HG03175 (cell line): ENCODE results near the gene MAP3K20.
"Not testable (repeated sequence)": the region's sequence is repeated elsewhere in the genome, so short reads cannot be mapped to it uniquely, and the experiment has no call there.

Source experiments
- ATAC-seq: cut with Tn5 transposase; IDR thresholded peaks from one replicate; pipeline ENCODE4 v1.9.1; 2021; ENCODE audit warnings: mild to moderate bottlenecking, moderate library complexity; ENCODE audit not compliant: unreplicated experiment

Gene MAP3K20

GRCh38 chr2:173075781-173076580 is at the start of gene MAP3K20:
Gene MAP3K20, plus strand, starts transcription at chr2:173075846. Its CDS starts 15,186 bp downstream, at chr2:173091032.
- peak; percentile 56 for ATAC-seq

- no peak for ATAC-seq
Measured at GRCh38 chr2:173026479-173026878, 49.2 kb upstream of the MAP3K20 start.

- peak; percentile 66 for ATAC-seq
Measured at GRCh38 chr2:173027181-173028128, 48.2 kb upstream of the MAP3K20 start.

- no peak for ATAC-seq
Measured at GRCh38 chr2:173028141-173028540, 47.5 kb upstream of the MAP3K20 start.

- no peak for ATAC-seq
Measured at GRCh38 chr2:173028671-173029070, 47.0 kb upstream of the MAP3K20 start.

- ATAC-seq: no peak
Measured at GRCh38 chr2:173030561-173031490, 44.8 kb upstream of the MAP3K20 start.

- no peak for ATAC-seq
Measured at GRCh38 chr2:173032032-173032431, 43.6 kb upstream of the MAP3K20 start.

- ATAC-seq: no peak
Measured at GRCh38 chr2:173033084-173033483, 42.6 kb upstream of the MAP3K20 start.

GRCh38 chr2:173034143-173034542 is 41.5 kb upstream of the MAP3K20 start:
- ATAC-seq: no peak

- no peak for ATAC-seq
Measured at GRCh38 chr2:173037245-173038120, 38.2 kb upstream of the MAP3K20 start.

GRCh38 chr2:173038257-173038656 is 37.4 kb upstream of the MAP3K20 start:
- ATAC-seq: not testable (repeated sequence)

GRCh38 chr2:173040729-173041128 is 34.9 kb upstream of the MAP3K20 start:
- no peak for ATAC-seq

- no peak for ATAC-seq
Measured at GRCh38 chr2:173043476-173043875, 32.2 kb upstream of the MAP3K20 start.

GRCh38 chr2:173043897-173044519 is 31.6 kb upstream of the MAP3K20 start:
- ATAC-seq: no peak

GRCh38 chr2:173044686-173045085 is 31.0 kb upstream of the MAP3K20 start:
- no peak for ATAC-seq

GRCh38 chr2:173045181-173045580 is 30.5 kb upstream of the MAP3K20 start:
- no peak for ATAC-seq

GRCh38 chr2:173048522-173048896 is 27.1 kb upstream of the MAP3K20 start:
- ATAC-seq: peak; percentile 5

- peak; percentile 89 for ATAC-seq
Measured at GRCh38 chr2:173048897-173049661, 26.6 kb upstream of the MAP3K20 start.
